ENCODE data around the gene MINDY4.

GRCh38 chr7:30924624-30925023, 153.4 kb downstream of the MINDY4 start:
- TF ChIP-seq YY1 (IDR thresholded peaks at IDR 0.05; ENCODE audit: insufficient read depth, insufficient read length) (no peak), ZNF274 (IDR thresholded peaks at IDR 0.05; ENCODE audit: low read depth, low read length) (no peak)

All from NT2/D1 (cell line).